HG02623 (cell line): ENCODE results near the gene MPRIP.

Experiments
- ATAC-seq: cut with Tn5 transposase; IDR thresholded peaks from one replicate; pipeline ENCODE4 v1.9.1; 2021; ENCODE audit warnings: moderate library complexity; ENCODE audit not compliant: unreplicated experiment

MPRIP gene

DNA sequence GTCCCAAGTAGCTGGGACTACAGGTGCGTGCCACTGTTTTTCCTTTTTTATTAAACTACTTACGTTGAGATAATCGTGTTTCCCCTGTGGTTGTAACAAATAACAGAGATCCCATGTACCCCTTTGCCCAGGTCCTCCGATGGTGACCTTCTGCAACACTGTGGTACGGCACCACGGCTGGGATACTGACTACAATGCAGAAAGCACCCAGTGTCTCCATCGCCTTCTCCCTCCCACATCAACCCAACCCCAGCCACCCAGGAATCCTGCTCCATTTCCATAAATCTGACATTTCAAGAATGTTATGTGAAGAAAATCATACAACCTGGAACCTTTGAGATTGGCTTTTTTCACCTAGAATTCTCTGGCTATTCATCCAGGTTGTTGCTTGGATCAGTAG is 22.1 kb downstream of the MPRIP start:
- ATAC-seq, result no peak

DNA sequence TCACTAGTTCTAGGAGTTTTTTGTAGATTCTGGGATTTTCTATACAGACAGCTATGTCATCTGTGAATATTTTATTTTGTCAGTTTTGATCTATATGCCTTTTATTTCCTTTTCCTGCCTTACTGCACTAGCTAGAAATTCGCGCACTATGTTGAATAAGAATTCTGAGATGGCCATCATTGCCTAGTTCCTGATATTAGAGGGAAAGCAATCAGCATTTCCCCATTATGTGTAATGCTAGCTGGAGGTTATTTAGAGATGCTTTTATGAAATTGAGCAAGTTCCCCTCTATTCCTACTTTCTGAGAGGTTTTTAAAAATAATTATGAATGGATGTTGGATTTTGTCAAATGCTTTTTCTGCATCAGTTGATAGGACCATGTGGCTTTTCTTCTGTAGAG is 23.8 kb downstream of the MPRIP start:
- no peak for ATAC-seq

DNA sequence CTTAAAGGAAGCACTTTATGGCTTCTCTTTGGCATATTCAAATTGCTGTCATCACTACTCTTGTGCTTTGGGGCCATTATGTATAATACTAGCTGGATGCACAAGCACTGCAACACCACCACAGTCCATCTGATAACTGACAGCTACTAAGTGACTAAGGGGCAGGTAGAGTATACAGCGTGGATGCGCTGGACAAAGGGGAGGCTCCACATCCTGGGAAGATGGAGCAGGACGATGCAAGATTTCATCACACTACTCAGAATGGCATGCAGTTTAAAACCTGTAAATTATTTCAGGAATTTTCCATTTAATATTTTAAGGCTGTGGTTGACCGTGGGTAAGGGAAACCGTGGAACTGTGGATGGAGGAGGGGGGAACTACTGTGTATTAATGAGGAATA is 25.0 kb downstream of the MPRIP start:
- ATAC-seq, result no peak

DNA sequence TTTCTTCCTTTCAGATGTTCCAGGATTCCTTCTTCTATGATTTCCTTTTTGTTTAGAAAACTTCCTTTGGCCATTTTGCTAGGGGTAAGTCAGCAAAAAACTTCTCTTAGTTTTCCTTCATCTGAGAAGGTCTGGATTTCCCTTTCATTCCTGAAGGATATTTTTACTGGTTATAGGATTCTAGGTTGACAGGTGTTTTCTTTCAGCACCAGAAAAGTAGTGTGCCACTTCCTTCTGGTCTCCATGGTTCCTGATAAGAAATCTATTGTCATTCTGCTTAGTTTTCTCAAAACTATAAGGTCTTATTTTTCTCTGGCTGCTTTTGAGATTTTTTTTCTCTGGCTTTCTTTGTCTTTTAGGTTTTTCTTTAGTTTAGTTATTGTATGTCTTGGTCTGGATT is 27.6 kb downstream of the MPRIP start:
- ATAC-seq, result no peak

DNA sequence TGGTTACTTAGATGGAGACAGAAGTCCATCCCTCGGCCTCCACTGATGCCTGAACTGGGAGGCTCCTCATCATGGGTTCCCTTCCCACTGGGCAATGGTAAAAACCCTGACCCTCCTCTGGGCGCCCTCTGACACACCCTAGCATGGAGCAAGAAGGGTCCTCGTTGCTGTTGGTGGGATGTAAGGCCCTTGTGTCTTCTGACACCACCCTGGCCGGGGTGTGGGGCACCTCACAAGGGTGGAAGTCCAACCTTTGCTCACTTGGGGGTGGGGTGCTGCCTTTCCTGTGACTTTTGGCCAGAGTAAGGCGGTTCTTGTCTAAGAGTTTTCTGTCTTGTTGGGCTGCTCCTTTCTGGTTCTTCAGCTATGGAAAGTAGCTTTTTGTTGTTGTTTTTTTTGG is 28.7 kb downstream of the MPRIP start:
- ATAC-seq, result no peak

DNA sequence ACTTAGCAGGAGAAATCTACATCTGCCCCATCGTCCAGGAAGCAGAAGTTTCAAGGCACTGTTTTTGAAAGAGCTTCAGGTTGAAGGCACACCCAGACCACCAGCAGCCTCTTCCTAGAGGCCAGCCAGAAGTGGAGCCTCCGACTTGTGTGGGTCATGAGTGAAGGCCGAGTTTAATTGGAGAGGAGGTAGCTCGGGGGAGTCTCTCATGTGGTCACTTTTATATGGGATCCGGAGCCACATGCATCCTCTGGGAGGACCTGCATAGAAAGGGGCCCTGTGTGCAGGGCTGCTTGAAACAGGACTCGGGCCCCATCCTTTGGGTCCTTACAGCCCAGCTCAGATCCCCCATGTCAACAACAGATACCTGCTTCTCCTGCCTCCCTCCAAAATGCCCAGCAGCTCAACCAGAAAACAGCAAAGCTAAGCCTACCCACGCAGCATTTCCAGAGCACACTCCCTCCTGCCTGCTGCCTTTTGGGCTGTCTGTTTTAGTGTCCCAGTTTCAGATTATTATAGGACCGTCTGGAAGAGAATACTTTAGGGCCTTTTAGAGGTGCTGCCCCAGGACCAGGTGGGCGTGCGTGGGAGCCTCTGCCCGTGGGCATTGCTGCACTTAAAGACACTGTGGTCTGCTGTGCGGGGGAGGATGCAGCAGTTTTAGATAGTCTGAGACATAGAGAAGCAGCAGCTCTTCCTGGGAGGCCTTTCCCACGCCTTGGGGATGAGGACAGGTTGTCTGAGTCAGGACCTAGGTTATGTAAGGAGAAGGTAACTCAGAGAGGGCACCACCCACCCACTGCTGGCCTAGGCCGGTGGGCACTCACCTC is 29.5 kb downstream of the MPRIP start:
- ATAC-seq, result no peak

DNA sequence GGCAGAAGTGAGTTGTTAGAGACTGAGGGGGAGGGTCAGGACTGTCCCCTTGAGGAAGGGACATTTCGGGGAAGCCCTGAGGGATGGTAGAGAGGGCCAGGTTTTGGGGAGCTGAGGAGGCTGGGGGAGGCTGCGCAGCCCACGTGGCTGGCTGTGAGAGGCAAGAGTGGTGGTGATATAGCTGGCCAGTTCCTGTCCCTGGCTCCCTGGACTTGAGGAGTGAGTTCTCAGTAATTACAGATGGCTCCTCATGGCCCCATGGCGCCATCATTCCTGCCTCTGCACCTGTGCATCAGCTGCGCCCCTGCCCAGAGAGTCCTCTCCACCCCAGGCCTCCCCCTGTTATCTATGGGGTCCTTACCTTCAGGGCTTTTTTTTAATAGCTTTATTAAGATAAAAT is 30.3 kb downstream of the MPRIP start:
- no peak for ATAC-seq

DNA sequence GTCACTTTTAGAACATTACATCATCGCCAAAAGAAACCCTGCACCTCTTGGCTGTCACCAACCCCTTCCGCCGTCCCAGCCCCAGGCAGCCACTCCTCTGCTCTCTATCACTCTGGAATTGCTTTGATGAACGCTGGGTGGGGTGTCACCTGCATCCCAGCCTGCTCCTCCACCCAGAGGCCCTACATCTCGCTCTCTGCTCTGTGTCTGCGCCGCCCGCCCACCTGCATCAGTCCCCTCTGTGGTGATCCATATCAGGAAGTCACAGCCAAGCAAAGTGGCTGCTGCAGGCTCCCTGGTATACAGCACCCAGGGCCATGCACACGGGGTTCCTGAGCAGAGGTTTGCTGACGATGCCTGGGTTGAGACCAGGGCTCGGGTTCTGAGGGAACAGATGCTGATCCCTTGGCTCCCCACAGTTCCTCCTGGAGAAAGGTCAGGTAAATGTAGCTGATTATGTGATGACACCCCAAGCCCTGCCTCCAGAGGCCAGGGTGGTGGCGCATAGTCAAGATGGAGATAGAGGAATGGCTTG is 30.8 kb downstream of the MPRIP start:
- no peak for ATAC-seq

DNA sequence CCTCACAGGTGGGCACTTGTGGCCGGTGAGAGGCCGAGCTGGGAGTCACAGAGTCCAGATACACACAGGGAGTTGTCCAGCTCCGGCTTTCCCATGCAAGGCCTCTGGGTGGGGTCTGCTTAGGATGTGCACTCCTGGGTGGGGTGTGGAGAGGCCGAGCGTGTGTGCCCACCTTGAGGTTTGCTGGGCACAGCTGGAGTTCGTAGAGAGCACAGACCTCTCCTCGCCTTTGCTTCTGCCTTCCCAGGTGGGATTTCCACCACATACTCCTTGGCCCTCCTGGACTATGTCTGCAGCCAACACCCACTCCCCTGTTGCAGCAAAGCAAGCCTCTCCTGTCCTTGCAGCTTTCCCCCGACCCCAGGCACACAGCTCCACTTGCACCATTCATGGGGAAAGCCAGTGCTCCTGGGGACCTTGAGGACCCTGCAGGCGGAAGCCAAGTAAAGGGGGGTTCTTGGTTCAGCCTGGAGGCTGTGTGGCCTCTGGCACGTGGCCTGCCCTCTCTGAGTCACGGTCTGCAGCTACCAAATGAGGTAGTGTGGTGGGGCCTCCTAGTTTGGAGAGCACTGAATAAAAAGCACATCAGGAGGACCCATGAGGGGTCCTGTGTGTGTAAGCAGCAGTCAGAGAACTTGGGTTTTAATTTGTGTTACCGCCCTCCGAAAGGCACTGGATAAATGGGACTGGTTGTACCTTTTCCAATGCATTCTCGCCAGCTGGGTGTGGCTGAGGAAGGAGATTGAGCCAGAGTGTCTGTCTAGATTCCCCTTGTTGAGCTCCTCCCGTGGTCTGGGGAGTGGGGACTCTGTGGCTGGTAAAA is 31.5 kb downstream of the MPRIP start:
- ATAC-seq, result no peak

DNA sequence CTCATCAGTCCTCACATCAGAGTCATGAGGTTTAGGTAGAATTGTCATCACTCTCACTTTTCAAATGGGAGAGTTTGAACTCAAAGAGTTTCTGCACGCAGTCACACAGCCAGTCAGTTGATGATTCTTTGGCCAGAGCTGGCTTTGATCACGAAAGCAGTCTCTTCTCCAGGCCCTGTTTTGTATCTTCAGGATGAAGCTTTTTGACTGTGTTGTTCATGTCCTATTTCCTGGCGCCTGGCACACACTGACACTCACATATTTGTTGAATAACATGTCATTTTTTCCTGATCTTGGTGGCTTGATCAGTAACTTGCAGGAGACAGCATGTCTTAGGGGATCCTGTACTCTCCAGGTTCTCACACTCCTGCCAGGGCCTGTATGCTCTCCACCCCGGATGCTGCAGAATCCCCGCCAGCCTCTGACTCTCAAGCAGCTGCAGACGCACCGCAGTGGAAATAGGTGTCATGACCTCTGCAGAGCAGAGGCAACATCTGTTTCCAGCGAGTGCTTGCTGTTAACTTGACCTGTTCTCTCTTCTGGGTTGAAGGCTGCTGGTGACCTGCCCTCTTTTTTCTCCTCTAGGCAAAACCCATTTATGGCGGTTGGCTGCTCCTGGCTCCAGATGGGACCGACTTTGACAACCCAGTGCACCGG is 33.0 kb downstream of the MPRIP start:
- no peak for ATAC-seq

DNA sequence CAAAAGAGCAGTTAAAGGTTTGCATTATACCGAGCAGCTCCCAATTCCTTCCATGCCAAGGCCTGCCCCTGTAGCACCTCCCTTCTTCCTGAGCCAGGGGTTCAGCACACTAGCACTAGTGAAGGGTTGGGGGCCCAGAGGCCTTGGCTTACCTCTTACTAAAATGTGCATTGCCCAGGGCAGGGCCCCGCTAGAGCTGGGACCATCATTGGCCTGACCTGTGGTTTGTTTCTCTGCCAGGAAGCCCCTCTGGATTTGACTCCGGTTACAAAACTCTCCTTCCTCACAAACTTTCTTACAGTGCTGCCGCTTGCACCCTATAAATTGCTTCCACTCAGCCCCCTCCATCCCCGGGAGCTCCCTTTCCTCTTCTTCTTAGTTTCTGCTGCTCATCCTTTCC is 33.8 kb downstream of the MPRIP start:
- no peak for ATAC-seq

DNA sequence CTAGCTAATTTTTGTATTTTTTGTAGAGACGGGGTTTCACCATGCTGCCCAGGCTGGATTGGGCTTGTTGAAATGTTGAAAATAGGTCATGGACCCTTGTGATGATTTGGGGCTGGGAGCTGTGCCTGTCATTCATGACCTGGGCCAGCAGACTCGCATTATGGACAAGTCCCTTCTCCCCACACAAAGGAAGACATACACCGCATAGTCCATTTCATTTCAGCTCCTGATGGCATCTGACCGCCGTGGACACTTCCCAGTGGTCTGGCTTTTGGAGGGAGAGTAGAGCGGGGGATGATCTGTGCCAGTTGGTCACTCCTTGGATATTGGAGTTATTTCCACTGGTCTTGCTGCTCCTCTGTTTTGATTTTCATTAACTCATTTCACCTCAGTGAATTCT is 34.8 kb downstream of the MPRIP start:
- ATAC-seq, result no peak

DNA sequence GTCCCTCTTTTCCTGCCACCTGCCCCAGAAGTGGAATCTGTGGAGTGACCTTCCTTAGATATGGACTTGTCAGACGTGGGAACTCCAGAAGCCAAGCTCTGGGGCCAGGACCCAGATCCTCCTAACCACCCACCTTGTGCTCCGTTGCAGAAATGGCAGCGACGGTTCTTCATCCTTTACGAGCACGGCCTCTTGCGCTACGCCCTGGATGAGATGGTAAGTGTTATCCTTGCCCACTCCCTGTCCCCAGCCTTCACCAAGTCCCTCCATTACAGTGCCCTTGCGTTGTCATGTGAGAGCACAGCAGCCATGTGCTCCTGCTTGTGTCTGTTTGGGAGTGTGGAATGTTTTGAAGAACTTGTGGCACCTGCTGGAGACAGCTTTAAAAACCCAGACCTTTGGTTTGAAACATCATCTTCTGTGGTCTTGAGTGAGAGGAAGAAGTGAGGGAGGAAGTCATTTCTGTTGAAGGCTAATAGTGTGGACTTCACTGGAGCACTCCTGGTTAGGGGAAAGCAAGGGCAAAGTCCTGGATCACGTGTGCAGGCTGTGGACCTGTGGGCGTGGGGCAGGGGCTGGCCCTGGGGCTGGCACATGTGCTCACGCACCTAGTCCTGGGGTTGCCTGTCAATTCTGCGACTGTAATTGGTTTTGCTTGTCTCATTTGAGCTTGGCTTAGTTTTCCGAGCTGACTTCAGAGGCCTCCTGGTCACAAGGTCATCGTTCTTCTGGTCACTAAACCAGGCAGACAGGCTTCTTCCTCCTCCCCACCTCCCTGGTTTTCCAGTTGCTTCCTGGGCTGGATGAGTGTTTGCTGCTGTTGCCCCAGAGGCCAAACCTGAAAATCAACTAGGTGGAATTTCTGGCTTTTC is 35.8 kb downstream of the MPRIP start:
- no peak for ATAC-seq

DNA sequence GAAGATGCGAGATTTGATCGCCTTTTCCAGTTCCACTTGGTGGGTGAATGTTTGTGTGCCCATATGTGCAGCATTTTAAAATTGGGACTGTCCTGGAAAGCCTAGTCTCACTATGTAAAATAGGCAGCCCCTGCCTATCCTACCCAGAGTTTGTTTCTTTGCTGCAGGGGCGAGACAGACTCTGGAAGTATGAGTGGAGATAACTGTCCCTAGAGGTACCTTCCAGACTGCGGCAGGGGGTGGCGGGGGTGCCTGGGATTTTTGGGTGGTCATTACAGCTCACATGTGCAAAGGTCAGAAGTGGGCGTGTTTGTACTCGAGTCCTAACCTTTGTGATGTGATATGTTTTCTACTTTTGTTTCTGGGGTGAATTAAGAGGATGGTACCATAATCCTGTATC is 36.6 kb downstream of the MPRIP start:
- no peak for ATAC-seq

DNA sequence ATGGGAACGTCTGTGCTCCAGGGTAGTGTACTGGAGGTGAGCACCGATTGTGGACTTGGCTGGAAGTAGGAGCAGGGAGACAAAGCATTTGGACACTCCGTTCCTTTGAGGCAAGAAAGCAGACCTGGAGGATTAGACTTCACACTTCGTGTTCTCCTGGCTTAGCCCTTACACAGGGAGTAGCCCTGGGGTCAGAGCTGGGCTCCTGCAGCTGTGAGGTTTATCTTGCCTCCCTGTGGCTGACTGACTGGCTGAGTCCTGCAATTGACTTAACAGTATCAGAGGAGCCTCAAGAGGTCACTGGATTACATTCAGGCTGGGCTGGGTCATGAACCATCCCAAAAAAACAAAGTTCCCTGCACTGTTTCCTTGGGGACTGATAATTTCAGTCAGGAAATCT is 37.1 kb downstream of the MPRIP start:
- ATAC-seq, result no peak

DNA sequence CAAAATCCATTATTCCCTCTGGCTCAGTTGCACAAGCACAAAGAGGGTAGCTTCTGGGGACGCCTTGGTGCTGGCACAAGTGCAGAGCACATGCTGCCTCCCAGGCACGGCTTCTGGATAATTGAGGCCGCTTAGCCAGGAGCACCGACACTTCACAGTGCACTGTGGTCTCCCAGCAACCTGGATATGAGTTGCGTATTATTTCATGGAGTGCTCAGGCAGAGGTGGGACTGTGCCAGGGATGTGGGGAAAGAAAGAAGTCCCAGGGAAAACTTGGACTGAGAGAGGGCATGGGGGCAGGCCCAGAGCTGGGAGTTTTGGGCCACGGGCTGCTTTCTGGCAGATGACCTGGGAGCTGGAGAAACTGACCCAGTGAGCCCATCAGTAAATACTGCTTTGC is 37.5 kb downstream of the MPRIP start:
- no peak for ATAC-seq

DNA sequence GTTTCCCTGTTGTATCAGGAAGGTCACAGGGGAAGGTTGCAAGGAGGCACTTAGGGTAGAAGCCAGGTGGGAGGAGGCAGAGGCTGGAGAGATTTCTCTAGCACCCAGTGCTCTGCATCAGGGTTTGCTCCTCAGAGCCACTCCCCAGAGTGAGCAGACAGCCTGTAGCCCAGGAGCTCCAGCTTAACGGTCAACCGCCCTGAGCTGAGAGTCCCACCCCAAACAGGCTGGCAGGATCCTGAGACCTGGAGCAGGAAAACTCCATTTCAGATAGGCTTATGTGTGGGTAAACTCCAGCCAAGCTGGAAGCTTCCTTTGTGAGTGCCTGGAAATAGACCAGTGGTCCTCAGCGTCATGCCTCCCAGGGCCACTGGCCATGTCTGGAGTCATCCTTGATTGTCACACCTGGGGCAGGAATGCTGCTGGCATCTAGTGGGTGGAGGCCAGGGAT is 37.9 kb downstream of the MPRIP start:
- ATAC-seq, result no peak

DNA sequence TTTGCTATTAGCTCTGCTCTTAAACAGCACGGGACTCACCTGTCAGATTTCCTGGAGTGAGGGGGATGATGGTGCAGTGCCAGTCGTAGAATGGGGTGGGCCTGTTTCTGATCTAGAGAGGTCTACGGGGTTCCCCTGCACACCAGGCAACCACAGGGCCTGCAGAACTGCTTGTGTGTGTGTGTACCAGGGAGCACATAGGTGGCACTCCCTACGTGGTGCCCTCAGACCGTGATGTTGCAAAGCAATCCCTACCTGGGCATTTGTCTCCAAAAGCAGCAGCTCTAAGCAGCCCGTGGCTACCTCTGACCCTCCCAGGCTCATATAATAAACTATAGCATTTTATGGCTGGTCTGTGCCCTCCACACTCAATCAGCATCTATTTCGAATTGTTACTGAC is 38.5 kb downstream of the MPRIP start:
- ATAC-seq, result no peak

DNA sequence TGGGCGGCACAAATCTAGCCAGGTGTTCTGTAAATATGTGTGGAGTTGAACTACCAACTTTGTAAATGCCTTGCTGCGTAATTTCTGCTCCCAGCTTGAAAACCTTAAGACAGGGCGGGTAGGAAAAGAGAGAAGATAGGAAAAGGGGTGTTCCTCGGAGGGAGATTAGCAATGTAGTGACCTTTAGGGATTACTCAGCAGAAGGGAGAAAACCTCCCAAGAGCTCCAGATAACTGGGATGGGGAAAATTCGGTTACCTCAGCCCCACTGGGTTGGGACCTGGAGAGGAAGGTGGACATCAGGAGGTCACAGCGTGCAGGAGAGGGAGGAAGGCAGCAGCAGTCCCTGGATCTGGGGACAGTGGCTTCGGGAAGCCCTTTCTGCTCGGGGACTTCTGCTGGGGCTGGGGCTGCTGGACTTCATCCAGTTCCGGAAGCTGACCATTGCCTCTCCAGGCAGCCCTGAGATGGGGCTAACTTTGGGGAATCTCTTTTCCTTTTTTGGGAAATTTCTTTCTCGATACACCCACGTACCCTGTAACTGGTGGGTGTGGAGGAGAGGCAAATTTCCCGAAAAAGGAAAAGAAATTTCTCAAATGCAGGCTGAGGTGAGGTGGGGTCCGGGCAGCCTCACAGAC is 39.2 kb downstream of the MPRIP start:
- ATAC-seq, result no peak

DNA sequence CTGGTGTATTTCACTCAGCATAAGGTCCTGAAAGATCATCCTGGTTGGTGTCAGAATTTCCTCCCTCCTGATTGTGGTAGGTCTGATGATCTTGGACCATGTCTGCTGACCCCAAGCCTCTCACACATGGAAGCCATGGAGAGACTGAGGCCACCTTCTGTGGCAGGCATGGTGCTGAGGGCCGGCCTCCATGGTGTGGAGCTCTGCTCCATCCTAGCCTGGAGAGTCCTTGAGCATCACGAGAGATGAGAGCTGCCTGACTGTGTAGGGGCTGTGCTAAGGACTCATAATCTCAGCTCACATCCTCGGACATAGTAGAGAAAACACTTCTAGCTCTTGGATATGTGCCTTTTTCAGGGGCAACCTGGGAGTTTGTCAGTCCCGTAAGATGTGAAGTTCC is 40.6 kb downstream of the MPRIP start:
- no peak for ATAC-seq
